Large intestine (tissue), 3 donors: Measurements from ENCODE around the gene IL2RA. TPM values are rescaled to one million over a fixed set of nuclear protein-coding genes. Genes with fewer than 3 reads are reported as not detected.

Experiments used
- DNase-seq, 2 donors: peaks; one replicate each; pipeline versions ENCODE4 v3.0.0 to v3.0.0-alpha.2; 2013
- H3K27ac ChIP-seq: one replicate; pipeline ENCODE4 v1.5.1; 2013; ENCODE audit warnings: low read length
- H3K27me3 ChIP-seq: 2 replicates; pipeline ENCODE4 v1.6.1; 2013; ENCODE audit warnings: low read length; ENCODE audit not compliant: control insufficient read depth, insufficient read depth
- H3K36me3 ChIP-seq: 2 replicates; pipeline ENCODE4 v1.6.1; 2013; ENCODE audit warnings: low read length; ENCODE audit not compliant: control insufficient read depth, insufficient read depth
- H3K4me1 ChIP-seq: one replicate; pipeline ENCODE4 v1.6.1; 2013; ENCODE audit warnings: low read length; ENCODE audit not compliant: control insufficient read depth, insufficient read depth
- H3K4me3 ChIP-seq: one replicate; pipeline ENCODE4 v1.5.1; 2013; ENCODE audit warnings: low read length
- H3K9me3 ChIP-seq: one replicate; pipeline ENCODE4 v1.6.1; 2013; ENCODE audit warnings: mild to moderate bottlenecking, low read depth, low read length, moderate library complexity; ENCODE audit not compliant: control insufficient read depth
- WGBS: methylation state at CpG from one replicate; pipeline ENCODE4 v1.1.5; 2013; ENCODE audit warnings: low lambda C conversion rate; ENCODE audit not compliant: insufficient coverage; 5-methylcytosine and 5-hydroxymethylcytosine counted together
- polyA plus RNA-seq: library from polyadenylated mRNA; unstranded; fragments of 120-200 nt; gene quantifications from one replicate; pipeline ENCODE4 v1.2.1, GENCODE V29; 2013

IL2RA gene
- polyA plus RNA-seq, 1 donor = 0.52 TPM

DNA sequence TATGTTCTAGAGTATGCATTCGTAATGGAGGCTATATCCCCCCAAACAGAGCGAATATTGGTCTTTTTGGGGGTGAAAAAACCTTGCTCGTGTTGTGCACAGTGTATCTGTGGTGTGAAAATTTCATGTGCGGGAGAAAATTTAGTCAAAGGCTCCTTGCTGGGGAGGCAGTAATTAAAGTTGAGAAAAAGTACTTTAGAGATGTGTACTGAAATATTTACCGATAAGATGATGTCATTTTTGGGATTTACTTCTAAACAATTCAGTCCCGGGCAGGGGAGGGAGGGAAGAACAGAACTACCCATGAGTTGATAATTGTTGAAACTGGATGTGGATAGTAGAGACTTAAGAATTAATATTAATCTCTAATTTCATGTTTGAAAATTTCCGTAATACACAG is 36.0 kb upstream of the IL2RA start:
- no peak overlapping the region for H3K4me3 ChIP-seq
- H3K4me1 ChIP-seq = no peaks in the 10 kb centered on the region
- 100% methylated on average over 1 of the region's 7 CpGs for WGBS
- no peaks in the 10 kb centered on the region for H3K27me3 ChIP-seq
- H3K27ac ChIP-seq = no peak overlapping the region
- H3K9me3 ChIP-seq = no peaks in the 10 kb centered on the region
- DNase-seq = no peak
- peaks cover 39% of the 10 kb centered on the region for H3K36me3 ChIP-seq

DNA sequence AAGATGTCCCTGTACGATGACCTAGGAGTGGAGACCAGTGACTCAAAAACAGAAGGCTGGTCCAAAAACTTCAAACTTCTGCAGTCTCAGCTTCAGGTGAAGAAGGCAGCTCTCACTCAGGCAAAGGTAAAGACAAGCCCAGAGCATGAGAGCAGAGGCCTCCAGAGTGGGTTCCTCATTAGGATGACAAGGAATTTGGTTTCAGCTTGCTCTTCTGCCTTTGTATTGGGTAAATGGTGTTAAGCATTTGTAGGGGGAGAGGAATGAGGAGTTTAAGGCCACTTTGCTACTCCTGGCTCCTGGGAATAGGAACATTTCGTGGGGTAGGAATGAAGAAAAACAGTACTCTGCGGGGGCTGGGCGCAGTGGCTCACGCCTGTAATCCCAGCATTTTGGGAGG is 34.9 kb upstream of the IL2RA start:
- Histone ChIP-seq H3K4me1 (no peaks in the 10 kb centered on the region), H3K4me3 (no peak overlapping the region), H3K27me3 (no peaks in the 10 kb centered on the region), H3K9me3 (no peaks in the 10 kb centered on the region), H3K27ac (no peak overlapping the region), H3K36me3 (peaks cover 29% of the 10 kb centered on the region)
- no peak for DNase-seq
- no CpG with 5 or more reads among the region's 5 CpGs for WGBS

DNA sequence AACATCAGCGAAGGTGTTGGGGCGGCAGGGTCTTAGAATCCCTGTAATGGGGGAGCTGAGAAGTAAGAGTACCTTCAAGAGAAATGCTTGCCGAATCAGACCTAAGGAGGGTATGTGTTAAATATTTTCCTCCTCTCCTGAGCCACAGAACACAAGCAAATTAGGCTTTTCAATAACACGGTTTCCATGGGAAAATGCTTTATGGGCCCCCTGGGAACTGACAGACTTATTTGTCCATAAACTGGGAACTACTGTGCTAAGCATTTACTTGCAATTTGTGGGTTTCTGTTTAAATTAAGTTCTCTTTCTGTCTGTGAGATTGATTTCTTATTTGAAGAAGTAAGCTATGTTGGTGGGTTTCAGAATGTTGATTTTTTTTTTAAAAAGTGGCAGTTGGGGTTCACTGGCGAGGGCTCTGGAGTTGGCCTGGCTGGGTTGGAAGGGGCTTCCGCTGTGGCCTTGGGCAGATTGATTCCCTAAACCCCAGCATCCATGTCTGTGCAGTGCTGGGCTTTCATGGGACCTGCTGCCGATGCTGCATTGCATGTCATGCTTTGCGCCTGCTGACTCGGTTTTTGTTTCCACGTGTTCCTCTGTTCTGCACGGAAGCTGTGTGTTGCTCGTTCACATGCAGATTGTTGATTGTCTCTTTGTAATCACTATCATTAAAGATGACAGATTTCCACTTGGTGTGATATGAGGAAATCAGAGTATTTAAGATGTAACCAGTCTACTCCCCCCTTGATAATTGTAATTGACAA is 33.8 kb upstream of the IL2RA start:
- Histone ChIP-seq H3K36me3 (peaks cover 23% of the 10 kb centered on the region), H3K9me3 (no peaks in the 10 kb centered on the region), H3K27me3 (no peaks in the 10 kb centered on the region), H3K4me3 (no peak overlapping the region), H3K4me1 (no peaks in the 10 kb centered on the region), H3K27ac (no peak overlapping the region)
- no peak for DNase-seq
- WGBS = no CpG with 5 or more reads among the region's 12 CpGs

DNA sequence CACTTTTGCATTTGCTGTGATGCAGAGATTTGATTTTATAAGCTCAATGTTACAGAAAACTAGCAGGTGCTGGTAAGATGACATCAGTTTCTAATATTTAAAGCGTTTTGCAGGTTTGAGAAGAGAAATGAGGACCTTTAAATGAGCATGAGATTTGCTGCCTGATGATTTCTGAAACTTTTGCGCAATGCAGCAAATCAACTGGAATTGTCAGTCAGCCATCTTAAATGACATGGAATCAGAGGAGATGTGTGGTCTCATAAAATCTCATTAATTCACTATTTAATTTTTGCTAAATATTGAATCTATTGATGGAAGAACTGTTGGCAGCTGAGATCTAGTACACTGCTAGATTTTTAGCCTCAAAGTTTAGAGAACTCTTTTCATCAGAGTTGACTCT is 30.6 kb upstream of the IL2RA start:
- no peak overlapping the region for H3K27ac ChIP-seq
- no peak for DNase-seq
- H3K4me3 ChIP-seq = no peak overlapping the region
- no CpG with 5 or more reads among the region's 2 CpGs for WGBS
- H3K27me3 ChIP-seq = no peaks in the 10 kb centered on the region
- H3K36me3 ChIP-seq = peaks cover 7% of the 10 kb centered on the region
- no peaks in the 10 kb centered on the region for H3K9me3 ChIP-seq
- H3K4me1 ChIP-seq = peaks cover 4% of the 10 kb centered on the region

DNA sequence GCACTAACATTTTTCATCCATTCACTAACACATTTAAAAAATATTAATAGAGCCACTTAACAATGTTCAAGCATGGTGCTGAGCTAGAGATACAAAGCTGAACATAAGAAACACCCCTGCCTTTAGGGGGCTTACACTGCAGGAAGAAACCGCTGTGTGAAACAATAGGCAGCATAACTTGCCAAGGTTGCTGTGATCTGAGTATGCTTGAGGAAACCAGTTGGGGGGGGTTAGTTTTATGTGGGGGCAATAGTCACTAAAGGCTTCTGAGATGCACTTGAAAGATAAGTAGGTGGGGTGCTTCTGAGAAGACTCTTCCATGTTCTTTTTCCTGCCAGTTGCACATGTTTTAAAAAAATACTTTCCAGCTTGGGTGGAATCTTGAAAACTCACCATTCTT is 29.5 kb upstream of the IL2RA start:
- whole genome bisulfite sequencing = no CpG with 5 or more reads among the region's 1 CpG
- Histone ChIP-seq H3K27ac (no peak overlapping the region), H3K27me3 (no peaks in the 10 kb centered on the region), H3K4me1 (peaks cover 4% of the 10 kb centered on the region), H3K36me3 (no peaks in the 10 kb centered on the region), H3K4me3 (no peak overlapping the region), H3K9me3 (no peaks in the 10 kb centered on the region)
- DNase-seq = peak in 1 of 2 donors; percentile 8

DNA sequence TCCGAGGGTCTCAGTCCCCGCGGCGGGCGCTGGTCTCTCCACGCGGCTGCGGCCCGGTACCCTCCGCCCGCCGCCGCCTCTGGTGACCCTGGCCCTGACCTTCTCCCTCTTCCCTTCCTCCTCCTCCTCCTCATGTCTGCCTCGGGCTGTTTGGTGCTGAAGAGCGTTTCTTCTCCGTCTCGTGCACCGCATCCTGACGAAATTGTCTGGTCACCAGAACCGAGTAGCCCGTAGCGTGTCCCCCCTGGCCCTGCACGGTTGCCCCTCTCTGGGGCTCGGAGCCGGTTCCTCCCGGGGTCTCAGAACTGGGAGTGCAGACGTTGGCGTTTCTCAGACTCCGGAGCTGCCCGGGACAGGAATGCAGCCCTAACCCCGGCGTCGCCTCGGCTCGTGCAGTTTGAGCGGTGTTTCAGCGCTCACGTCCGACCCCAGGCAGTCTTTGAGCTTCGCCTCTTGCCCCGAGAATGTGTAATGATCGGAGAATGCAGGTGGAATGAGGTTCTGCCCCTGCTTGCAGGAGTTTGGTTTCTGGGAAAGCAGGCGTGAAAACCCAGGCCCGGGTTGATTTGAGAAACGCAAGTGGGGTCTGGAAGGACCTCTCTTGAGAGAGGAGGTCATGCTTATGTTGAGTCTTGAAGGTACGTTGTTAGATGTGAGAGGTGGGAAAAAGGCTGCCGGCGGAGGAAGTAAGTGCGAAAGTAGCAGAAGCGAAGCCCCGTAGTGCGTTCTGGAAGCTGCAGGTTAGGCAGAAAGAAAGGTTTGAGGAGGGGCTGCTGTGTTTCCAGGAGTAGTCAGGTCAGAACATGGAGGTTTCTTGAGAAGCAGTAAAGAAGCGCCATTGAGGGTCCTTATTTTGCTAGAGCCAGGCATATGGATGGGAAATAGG is 27.4 kb upstream of the IL2RA start:
- H3K4me1 ChIP-seq = peaks cover 4% of the 10 kb centered on the region
- 0% methylated on average over 4 of the region's 53 CpGs for WGBS
- H3K27me3 ChIP-seq = peaks cover 2% of the 10 kb centered on the region

DNA sequence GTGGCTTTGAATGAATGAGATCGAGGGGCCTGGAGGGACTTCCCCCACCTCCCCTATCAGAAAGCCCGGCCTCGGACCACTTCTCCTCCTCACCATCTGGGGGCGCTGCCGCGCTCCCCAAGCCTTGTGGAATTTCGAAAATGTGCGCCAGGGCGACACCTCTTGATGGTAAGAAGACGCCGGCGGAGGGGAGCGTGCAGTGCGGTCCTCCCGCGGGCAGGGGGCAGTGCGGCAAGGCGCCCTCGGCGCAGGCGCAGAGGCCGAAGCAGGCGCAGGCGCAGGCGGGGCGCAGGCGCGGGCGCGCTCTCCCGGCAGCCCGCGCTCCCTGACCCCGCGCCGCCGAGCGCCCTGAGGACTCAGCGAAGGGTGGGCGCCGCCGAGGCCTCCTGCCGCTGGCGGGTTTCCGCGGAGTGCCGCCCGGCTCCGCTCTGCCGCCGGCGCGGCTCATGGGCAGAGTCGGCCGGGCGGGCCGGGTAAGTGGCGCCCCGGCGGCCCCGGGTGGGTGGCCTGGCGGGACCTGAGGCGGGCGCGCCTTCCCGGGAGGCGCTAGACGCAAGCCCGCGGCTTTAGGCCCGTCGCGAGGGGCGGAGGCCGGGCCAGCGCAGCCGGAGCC is 26.7 kb upstream of the IL2RA start, which contains the start of gene RBM17:
Gene RBM17 (plus strand): TSS at position 314 of the 613 bp plus-strand sequence. CDS start 8,032 bp downstream, outside the sequence.
- Histone ChIP-seq H3K27me3 (peaks cover 6% of the 10 kb centered on the region), H3K9me3 (no peaks in the 10 kb centered on the region), H3K27ac (peak within 1 kb of the TSS; percentile 13), H3K36me3 (no peaks in the 10 kb centered on the region), H3K4me3 (peak within 1 kb of the TSS; percentile 61), H3K4me1 (peaks cover 4% of the 10 kb centered on the region)
- WGBS = no CpG with 5 or more reads among the region's 77 CpGs
- DNase-seq = peak; percentile 97

More for the DNA sequence above, 27.4 kb upstream of the IL2RA start:
- Histone ChIP-seq H3K27ac (peak overlapping the region; percentile 13), H3K4me3 (peak overlapping the region; percentile 61), H3K9me3 (no peaks in the 10 kb centered on the region), H3K36me3 (no peaks in the 10 kb centered on the region)
- DNase-seq = peak in 1 of 2 donors; percentile 63

DNA sequence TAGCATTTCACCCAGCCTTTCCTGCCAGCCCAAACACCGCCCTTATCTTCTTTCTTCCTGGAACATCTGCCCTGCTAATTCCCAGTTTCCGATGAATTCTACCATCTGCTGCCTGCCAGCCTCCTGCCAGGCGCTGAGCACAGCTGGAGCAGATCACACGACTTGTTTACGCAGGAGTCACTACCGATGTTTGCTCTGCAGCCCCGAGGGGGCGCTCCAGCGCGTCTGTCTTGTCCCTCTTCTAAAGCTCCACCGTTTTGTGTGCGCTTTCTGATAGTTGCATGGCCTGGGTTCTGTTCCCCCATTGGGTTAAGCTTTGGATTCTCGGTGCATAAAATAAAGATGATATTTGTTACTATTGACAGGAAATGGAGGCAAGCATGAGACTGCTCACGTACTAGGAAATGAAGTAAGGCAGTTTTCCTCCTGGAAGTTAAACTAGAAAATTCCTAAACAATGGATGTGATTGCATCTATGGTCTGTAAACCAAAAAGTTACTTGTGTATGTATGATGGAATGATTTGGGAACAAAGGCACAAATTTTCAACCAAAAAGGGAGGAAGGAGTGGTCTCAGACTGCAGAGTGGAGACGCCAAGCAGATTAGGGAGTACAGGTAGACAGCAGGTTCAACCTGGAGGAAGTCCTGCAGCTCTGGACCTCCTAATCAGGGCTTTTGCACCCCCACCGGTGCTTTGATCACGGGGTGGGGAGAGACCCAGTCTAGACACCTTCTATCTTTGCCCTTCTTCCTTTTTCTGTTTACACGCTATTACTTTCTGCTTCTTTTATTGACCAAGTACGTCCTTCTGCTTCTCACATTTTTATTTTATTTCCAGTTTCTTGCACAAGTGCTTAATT is 24.4 kb upstream of the IL2RA start:
- no peaks in the 10 kb centered on the region for H3K9me3 ChIP-seq
- 67% methylated on average over 5 of the region's 19 CpGs for WGBS
- H3K36me3 ChIP-seq = no peaks in the 10 kb centered on the region
- H3K27ac ChIP-seq = no peak overlapping the region
- DNase-seq = peak; percentile 85 to 87
- H3K4me1 ChIP-seq = peaks cover 4% of the 10 kb centered on the region
- peaks cover 20% of the 10 kb centered on the region for H3K27me3 ChIP-seq
- H3K4me3 ChIP-seq = no peak overlapping the region

DNA sequence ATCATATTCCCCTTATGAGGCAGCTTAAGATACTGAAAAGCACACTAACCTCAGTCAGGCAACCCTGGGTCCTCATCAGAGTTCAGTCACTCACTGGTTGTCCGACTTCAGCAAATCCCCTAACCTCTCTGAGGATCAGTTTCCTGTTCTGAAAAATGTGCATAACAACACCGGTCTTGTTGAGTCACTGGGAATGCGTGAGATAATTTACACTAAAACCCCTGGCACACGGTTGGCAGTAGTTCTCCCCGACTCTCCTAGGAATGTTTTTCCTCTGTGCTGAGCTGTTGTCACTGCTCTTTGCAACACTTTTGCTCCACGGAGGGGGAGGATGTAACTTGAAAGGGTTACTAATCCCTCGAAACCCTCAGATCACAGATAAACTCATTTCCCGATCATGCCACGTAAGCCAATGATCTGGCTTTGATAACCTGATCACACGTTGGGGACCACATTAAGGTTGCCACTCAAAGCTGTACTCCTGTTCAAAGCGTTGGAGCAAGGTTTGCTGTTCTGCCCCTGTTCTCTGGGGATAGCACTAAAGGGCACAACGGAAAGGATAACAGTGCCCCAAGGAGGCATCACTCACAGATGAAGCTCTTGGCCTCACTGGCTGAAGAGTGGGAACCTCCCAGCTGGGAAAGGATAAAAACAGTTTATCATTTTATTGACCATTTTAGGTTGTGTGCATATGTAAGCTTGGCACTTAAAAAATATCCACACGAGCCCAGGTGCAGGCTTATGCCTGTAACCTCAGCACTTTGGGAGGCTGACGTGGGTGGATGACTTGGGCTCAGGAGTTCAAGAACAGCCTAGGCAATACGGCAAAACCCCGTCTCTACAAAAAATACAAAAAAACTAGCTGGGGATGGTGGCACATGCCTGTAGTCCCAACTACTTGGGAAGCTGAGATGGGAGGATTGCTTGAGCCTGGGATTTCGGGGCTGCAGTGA is 21.6 kb upstream of the IL2RA start:
- Histone ChIP-seq H3K36me3 (no peaks in the 10 kb centered on the region), H3K9me3 (no peaks in the 10 kb centered on the region), H3K4me3 (no peak overlapping the region), H3K4me1 (no peaks in the 10 kb centered on the region), H3K27me3 (peaks cover 27% of the 10 kb centered on the region), H3K27ac (no peak overlapping the region)
- 61% methylated on average over 2 of the region's 17 CpGs for WGBS
- no peak for DNase-seq
